ENCODE data around the gene TLL2. TPM values are rescaled to one million over a fixed set of nuclear protein-coding genes. Genes with fewer than 3 reads are reported as not detected.

Gene TLL2
- total RNA-seq, 1 experiment from 2014 or later = 0.18 TPM

GRCh38 chr10:96416643-96417042, 97.1 kb downstream of the TLL2 start:
- no TSS peak for BruUV-seq (replicated peaks)

GRCh38 chr10:96415891-96416554, 97.7 kb downstream of the TLL2 start:
- Histone ChIP-seq H3K4me1 (ENCODE audit: insufficient read depth, low read length) (peaks cover 17% of the 10 kb centered on the region), H3K79me2 (ENCODE audit: low read length) (no peaks in the 10 kb centered on the region), H4K20me1 (ENCODE audit: low read length) (no peaks in the 10 kb centered on the region), H3K36me3 (ENCODE audit: low read depth, low read length) (no peaks in the 10 kb centered on the region), H2AFZ (ENCODE audit: low read length) (no peak overlapping the region), H3K4me3 (ENCODE audit: low read length) (no peak overlapping the region), H3K9me2 (replicated peaks; ENCODE audit: low read length) (no peaks in the 10 kb centered on the region), H3K4me2 (ENCODE audit: low read length) (peak overlapping the region; percentile 53), H3K9ac (ENCODE audit: low read length) (no peak overlapping the region), H3K27ac (ENCODE audit: low read length) (no peak overlapping the region), H3K9me3 (ENCODE audit: low read length) (no peaks in the 10 kb centered on the region), H3F3A (ENCODE audit: low read length, unreplicated experiment) (no peaks in the 10 kb centered on the region), H3K27me3 (ENCODE audit: low read length) (0 out of 2 replicates have a peak, but pooled peaks cover 8% of the 10 kb centered on the region)
- ATAC-seq (no peak), DNase-seq (no peak)
- TF ChIP-seq EZH2 (IDR thresholded peaks at IDR 0.05; ENCODE audit: low read length, unreplicated experiment) (no peak), EZH2phosphoT487 (IDR thresholded peaks at IDR 0.05; ENCODE audit: borderline replicate concordance, low read length) (no peak), CTCF (conservative IDR thresholded peaks at IDR 0.05; ENCODE audit: low read depth, low read length) (no peak)
- no TSS peak for BruUV-seq (replicated peaks)
- POLR2A ChIA-PET (ENCODE audit: unreplicated experiment) = no interaction called here
- CTCF ChIA-PET = no interaction called here
- intact Hi-C loops (cut with micrococcal nuclease) = no loop called here

More at GRCh38 chr10:96416643-96417042, 97.1 kb downstream of the TLL2 start:
- no peak overlapping the region for H3K9ac ChIP-seq (ENCODE audit: low read length)
- H3K4me2 ChIP-seq (ENCODE audit: low read length) = peak overlapping the region; percentile 53
- 0 out of 2 replicates have a peak, but pooled peaks cover 8% of the 10 kb centered on the region for H3K27me3 ChIP-seq (ENCODE audit: low read length)
- ChIA-PET CTCF (no interaction called here), POLR2A (ENCODE audit: unreplicated experiment) (no interaction called here)
- ATAC-seq (peak; percentile 43), DNase-seq (peak; percentile 66)
- H2AFZ ChIP-seq (ENCODE audit: low read length) = 0 out of 2 replicates have a peak overlapping the region, but pooled peaks have one; percentile 22
- H3K79me2 ChIP-seq (ENCODE audit: low read length) = no peaks in the 10 kb centered on the region
- H3K4me3 ChIP-seq (ENCODE audit: low read length) = no peak overlapping the region; the same call in 1 of the 2 replicates
- H3K36me3 ChIP-seq (ENCODE audit: low read depth, low read length) = no peaks in the 10 kb centered on the region
- TF ChIP-seq EZH2 (IDR thresholded peaks at IDR 0.05; ENCODE audit: low read length, unreplicated experiment) = no peak
- no peak for TF ChIP-seq CTCF (conservative IDR thresholded peaks at IDR 0.05; ENCODE audit: low read depth, low read length)
- TF ChIP-seq EZH2phosphoT487 (IDR thresholded peaks at IDR 0.05; ENCODE audit: borderline replicate concordance, low read length) = no peak
- intact Hi-C loops (cut with micrococcal nuclease) = no loop called here
- no peaks in the 10 kb centered on the region for H3F3A ChIP-seq (ENCODE audit: low read length, unreplicated experiment)
- H4K20me1 ChIP-seq (ENCODE audit: low read length) = no peaks in the 10 kb centered on the region
- no peaks in the 10 kb centered on the region for H3K9me2 ChIP-seq (replicated peaks; ENCODE audit: low read length)
- H3K4me1 ChIP-seq (ENCODE audit: insufficient read depth, low read length) = peaks cover 17% of the 10 kb centered on the region
- no peaks in the 10 kb centered on the region for H3K9me3 ChIP-seq (ENCODE audit: low read length)
- H3K27ac ChIP-seq (ENCODE audit: low read length) = no peak overlapping the region

- H3K36me3 ChIP-seq (ENCODE audit: low read depth, low read length) = no peaks in the 10 kb centered on the region
- no TSS peak for BruUV-seq (replicated peaks)
- H3K4me1 ChIP-seq (ENCODE audit: insufficient read depth, low read length) = peaks cover 17% of the 10 kb centered on the region
- H3K9me3 ChIP-seq (ENCODE audit: low read length) = no peaks in the 10 kb centered on the region
- TF ChIP-seq EZH2phosphoT487 (IDR thresholded peaks at IDR 0.05; ENCODE audit: borderline replicate concordance, low read length) (no peak), CTCF (conservative IDR thresholded peaks at IDR 0.05; ENCODE audit: low read depth, low read length) (no peak), EZH2 (IDR thresholded peaks at IDR 0.05; ENCODE audit: low read length, unreplicated experiment) (no peak)
- H3K79me2 ChIP-seq (ENCODE audit: low read length) = no peaks in the 10 kb centered on the region
- no peak for ATAC-seq
- H3K9me2 ChIP-seq (replicated peaks; ENCODE audit: low read length) = no peaks in the 10 kb centered on the region
- no peak overlapping the region for H3K27ac ChIP-seq (ENCODE audit: low read length)
- H3K4me3 ChIP-seq (ENCODE audit: low read length) = no peak overlapping the region
- H2AFZ ChIP-seq (ENCODE audit: low read length) = no peak overlapping the region
- ChIA-PET POLR2A (ENCODE audit: unreplicated experiment) (no interaction called here), CTCF (no interaction called here)
- H3K9ac ChIP-seq (ENCODE audit: low read length) = no peak overlapping the region
- DNase-seq = no peak
- H3K4me2 ChIP-seq (ENCODE audit: low read length) = no peak overlapping the region
- no peaks in the 10 kb centered on the region for H4K20me1 ChIP-seq (ENCODE audit: low read length)
- intact Hi-C loops (cut with micrococcal nuclease) = no loop called here
- H3K27me3 ChIP-seq (ENCODE audit: low read length) = 0 out of 2 replicates have a peak, but pooled peaks cover 8% of the 10 kb centered on the region
- H3F3A ChIP-seq (ENCODE audit: low read length, unreplicated experiment) = no peaks in the 10 kb centered on the region
These were observed 98.4 kb downstream of the TLL2 start for GRCh38 chr10:96415150-96415890.
